AG10803 (cell line): ENCODE results near the gene NEBL.
A peak's percentile ranks its signal among the peaks of the same experiment; 100 is the strongest.

Source experiments
- DNase-seq: peaks from one replicate; pipeline ENCODE4 v3.0.0; 2010; ENCODE audit warnings: low read depth
- H3K4me3 ChIP-seq: 2 replicates; pipeline ENCODE4 v1.5.1; 2011; ENCODE audit warnings: mild to moderate bottlenecking, low read length, control low read depth
- TF ChIP-seq, protein P1 (sequence below): conservative IDR thresholded peaks from 2 replicates; pipeline ENCODE4 v1.5.1; 2011; ENCODE audit warnings: mild to moderate bottlenecking, low read length, control low read depth, inconsistent platforms

Gene NEBL

DNA sequence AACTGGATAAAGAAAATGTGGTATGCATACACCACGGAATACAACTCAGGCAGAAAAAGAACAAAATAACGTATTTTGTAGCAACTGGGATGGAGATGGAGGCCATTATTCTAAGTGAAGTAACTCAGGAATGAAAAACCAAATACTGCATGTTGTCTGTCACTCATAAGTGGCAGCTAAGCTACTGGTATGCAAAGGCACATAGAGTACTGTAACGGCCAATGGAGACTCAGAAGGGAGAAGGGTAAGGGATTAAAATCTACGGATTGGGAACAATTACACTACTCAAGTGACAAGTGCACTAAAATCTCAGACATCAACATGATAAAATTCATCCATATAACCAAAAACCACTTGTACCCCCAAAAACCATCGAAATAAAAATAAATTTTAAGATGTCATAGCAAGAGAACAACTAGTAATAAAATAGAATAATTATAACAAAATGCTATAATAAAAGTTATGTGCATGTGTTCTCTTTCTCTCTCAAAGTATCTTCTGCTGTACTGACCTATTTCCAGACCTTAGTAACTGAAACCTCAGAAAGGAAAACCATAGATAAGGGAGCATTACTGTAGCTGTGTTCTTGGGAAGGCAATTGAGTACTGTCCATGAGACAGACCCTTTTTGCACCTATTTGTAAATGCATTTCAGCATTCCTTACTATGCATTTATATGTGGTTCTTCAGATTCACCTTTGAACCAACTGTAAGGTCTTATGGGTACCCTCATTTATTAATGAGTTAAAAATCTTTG lies 6.7 kb upstream of the NEBL start:
- TF ChIP-seq, protein P1, sequence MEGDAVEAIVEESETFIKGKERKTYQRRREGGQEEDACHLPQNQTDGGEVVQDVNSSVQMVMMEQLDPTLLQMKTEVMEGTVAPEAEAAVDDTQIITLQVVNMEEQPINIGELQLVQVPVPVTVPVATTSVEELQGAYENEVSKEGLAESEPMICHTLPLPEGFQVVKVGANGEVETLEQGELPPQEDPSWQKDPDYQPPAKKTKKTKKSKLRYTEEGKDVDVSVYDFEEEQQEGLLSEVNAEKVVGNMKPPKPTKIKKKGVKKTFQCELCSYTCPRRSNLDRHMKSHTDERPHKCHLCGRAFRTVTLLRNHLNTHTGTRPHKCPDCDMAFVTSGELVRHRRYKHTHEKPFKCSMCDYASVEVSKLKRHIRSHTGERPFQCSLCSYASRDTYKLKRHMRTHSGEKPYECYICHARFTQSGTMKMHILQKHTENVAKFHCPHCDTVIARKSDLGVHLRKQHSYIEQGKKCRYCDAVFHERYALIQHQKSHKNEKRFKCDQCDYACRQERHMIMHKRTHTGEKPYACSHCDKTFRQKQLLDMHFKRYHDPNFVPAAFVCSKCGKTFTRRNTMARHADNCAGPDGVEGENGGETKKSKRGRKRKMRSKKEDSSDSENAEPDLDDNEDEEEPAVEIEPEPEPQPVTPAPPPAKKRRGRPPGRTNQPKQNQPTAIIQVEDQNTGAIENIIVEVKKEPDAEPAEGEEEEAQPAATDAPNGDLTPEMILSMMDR: no peak
- no peak for DNase-seq

DNA sequence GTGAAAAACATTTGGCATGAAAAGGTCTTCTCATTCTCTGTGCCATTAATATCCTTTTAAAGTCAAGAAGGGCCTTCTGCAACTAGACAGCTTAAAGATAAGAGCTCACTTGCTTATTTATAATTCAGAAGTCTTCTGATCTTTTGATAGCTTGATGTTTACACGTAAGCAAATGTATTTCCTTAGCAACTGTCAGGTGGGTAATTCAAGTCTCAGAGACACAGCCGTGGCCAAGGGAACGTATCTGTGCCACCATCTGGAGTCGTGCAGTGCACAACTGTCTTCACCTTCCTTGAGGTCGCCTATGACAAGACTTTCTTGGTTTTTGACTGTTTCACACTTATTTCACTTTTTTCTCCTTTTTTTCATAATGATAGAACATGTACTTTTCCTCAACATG lies 4.0 kb upstream of the NEBL start:
- TF ChIP-seq, protein P1: no peak
- no peak overlapping the region for H3K4me3 ChIP-seq
- no peak for DNase-seq

More for the DNA sequence above, 6.7 kb upstream of the NEBL start:
- no peak overlapping the region for H3K4me3 ChIP-seq

DNA sequence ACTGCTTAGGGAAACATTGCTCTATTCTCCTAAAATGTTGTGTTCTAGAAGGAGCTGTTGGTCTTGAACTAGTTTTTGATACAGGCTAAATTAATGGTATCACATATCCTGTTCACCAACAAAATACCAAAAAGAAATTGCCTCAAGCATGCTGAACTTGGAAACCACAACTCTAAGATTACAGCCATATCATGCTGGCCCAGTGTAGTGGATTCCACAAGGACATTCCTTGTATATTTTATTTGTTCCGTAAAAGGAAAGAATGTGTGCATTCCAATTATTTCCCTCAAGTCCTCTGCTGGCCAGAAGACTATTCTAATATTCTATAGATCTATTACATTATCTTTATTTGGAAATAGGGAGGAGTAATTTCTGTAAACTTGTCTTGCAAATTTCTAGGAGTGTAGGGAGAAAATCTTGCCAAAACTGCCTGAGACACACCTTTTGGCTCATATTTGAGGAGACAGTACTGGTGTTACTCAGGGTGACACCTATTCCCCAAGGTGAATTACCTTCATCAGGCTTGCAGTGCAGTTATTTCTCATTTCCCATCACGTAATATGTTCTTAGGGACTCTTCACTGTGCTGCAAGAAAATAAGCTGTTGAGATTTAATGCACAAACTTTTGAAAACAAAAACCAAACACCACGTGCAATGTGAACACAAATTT lies 1.9 kb upstream of the NEBL start:
- TF ChIP-seq, protein P1: no peak
- no peak overlapping the region for H3K4me3 ChIP-seq
- no peak for DNase-seq

DNA sequence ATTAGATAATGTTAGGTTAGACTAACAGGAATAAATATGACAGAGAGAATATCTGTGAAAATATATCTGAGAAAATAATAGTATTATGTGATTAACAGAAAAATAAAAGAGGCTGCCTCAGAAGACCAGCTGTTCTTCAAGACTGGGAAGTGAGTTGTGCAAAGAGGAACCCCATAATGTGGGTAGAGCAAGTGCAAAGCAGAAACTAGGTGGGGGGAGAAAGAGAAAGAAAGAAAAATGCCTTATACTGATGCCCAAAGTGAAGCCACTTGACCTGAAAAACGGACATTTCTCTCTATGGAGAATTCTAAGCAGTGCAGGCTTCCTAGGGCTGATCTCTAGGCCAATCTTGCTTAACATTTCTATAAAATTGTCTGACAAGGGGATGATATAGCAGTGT lies 3.8 kb downstream of the NEBL start:
- DNase-seq: no peak
- H3K4me3 ChIP-seq: no peak overlapping the region
- TF ChIP-seq, protein P1: no peak

DNA sequence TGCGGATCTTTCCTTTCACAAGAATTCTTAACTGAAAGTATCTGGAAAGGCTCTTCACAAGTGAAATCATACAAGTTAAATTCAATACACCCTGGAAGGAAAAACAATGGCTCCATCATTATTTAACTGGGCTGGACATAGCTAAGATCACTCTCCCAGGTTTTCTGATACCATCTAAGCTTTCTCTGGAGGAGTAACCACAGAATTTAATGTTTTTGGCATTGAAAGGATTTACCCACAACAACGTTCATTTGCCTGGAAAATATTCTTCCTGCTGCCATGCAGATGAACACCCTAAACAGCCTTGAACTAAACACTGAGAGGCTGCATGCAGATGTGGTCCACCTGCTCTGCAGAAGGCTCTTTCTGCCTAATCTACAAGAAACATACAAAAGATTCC lies 4.3 kb downstream of the NEBL start:
- H3K4me3 ChIP-seq: no peak overlapping the region
- no peak for DNase-seq
- TF ChIP-seq, protein P1: no peak

DNA sequence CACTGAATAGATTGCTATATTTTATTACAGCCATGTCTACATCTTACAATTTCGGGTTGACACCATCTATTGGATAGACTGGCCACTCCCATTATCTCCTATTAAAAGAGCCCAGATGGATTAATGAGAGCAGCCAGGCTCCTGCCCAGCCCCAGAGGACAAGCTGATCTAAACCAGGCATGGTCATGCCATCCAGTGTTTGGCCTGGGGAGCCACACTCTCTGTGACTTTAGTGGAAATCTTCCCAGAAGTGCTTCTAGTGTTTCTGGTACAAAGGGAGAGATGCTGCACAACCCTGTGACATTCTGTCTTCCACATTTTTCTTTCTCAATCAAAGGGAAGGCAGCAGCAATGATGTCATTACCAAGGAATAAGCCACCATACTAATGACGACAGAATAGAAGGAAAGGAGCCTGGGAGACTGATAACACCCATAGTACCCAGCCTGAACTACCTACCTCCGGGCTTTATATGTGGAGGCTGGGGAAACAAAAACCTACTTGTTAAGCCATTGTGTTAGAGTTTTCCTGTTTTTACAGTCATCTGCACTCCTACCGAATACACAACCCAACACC lies 5.0 kb downstream of the NEBL start:
- no peak for DNase-seq
- TF ChIP-seq, protein P1: no peak
- no peak overlapping the region for H3K4me3 ChIP-seq

DNA sequence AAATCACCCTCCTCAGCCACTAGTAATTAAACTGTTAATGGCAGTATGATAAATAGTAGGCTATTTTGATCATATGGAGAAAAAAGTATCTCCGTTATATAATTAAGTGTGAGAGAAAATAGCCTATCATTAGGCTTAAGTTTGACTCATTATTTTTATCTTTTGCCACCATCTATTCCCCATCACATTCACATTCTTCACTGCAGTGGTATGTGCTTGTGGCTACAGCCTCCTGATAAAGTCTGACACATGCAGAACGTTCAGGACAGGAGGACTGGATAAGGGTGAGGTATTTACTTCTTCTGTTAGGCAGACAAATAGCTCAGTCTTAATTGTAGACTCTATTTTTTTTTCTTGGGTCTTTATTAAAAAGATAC lies 5.8 kb downstream of the NEBL start:
- peak; percentile 9 for DNase-seq
- TF ChIP-seq, protein P1: no peak
- no peak overlapping the region for H3K4me3 ChIP-seq
